OCI-M1 (cell line): ENCODE results near the gene KCNJ12.
"Not testable (repeated sequence)": the region's sequence is repeated elsewhere in the genome, so short reads cannot be mapped to it uniquely, and the experiment has no call there.

ENCODE experiments used
- DNase-seq: peaks from one replicate; lab custom pipeline; 2025; lab: John Stamatoyannopoulos, UW

KCNJ12 gene

DNA sequence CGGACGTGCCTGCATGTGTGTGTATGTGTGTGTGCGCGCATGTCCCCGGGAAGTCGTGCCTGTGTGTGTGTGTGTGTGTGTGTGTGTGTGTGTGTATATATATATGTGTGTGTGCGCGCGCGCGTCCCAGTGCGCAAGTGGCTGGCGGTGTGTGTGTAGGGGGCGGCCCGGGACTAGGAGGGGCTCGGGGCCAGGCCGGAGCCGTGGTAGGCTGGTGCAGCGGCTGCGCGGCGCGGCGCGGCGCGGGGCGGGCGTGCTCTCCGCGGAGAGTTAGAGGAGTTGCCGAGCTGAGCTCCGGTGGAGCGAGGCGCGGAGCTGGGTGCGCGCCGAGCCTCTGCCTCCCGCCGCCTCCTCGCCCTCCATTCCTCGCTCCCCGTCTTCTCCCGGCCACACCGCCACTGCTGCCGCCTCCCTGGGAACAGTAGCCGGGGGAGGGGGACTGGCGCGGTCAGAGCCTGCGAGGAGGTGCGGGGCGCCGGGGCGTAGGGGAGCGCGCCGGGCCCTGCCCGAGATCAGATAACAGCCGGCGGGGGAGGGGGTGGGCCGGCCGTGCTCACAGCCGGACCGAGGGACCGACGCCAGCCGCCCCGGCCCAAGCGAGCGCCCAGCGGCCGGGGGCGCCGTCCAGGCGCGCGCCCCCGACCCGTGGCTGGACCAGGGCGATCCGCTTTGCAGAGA lies at the start of gene KCNJ12:
TSS of gene KCNJ12 (plus strand) at position 277 of the 678 bp plus-strand sequence. CDS start 38,986 bp downstream, outside the sequence.
- DNase-seq, result no peak

DNA sequence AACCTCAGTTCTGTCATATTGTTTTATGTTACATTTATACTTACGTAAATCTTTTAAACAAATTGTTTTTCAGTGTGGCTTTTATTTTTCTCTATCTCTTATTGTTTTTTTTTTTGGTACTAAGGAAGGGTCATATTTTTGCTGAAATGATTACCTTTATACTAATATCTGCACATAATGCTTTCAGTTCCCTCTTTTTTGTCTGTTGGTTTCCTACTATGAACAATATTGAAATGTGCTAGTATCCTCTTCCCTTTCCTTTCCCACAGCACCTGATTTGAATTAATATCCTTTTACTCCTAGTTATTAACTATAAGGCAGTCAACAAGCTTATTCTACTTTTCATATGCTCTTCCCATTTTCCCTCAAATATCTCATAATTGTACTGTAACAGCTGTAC lies 48.2 kb upstream of the KCNJ12 start:
- DNase-seq, result not testable (repeated sequence)

DNA sequence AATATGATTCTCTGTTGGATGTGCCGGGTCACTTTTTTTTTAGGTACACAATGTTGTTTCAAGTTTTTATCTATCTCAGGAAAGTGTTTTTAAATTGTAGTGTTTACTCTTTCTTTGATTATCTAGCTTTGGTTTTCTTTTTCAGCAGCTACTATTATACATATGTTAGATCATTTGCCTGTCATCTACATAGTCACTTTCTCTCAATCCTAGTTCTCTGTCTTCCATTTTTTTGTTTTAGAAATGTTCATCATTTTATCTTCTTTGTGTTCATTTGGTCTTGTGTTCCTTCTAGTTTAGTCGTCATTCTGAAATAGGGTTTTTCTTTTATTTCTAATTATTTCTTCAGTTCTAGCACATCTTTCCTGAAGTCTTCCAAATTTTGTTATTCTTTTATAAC lies 47.4 kb upstream of the KCNJ12 start:
- not testable (repeated sequence) for DNase-seq

DNA sequence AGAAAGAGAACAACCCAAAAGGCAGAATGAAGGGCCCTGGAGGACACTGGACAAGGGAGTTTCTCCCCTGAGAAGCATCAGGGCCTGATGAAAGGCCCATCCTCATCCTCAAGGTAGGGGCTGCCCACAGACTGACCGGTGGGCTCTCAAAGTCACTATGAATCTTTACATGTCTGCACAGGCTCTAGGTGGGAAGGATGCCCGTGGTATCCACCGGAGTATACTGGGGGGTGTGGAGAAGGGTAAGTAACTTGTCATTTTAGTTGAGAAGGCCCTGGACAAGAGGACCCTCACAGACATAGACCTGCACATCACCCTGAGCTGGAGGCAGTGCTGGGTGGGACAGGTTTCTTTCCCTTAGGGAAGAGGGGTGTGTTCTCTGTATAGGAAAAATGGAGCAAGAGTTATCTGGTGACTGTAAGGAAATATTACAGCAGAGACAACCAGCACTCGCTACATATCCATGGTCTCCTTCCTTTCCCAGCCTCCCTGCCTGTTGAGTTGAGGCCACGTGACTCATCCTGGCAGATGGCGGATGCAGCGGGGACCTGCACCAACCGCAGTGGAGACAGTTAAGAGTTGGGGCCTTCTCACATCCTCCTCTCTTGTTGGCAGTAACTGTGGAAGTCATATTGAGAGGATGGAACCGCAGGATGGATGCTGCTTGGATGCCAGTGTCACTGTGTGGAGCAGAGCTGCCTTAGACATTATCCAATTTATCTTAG lies 45.6 kb upstream of the KCNJ12 start:
- DNase-seq, result no peak

DNA sequence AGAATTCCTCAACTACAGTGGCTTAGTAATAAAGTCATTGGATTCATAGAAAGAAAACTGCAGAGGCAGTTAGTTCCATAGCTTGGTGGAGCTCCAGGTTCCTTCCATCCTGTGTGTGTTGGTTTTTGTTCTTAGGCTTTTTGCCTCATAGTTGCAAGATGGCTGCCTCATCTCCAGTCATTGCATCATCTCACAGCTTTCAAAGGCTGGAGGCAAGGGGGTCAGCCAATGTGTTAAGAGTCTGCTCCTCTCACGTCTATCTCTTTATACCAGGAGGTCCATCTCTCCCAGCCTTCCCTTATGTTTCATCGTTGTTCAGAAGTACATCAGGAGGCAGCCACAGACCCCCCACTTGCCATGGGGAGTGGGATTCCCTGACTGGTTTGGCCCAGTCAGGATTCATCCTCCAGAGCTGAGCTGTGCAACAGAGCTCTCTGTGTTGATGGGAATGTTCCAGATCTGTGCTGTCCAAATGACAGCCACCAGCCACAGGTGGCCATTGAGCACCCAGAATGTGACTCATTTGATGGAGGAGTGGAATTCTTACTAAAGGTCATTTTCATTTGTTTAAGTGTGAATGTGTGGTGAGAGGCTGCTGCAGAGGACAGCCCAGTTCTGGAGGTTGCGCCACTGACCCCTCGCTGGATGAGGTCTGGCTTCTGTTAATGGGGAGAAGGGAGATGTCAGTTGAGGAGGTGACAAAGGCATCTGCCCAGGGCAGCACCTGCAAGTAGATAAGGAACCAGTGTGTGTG lies 39.4 kb upstream of the KCNJ12 start:
- not testable (repeated sequence) for DNase-seq

DNA sequence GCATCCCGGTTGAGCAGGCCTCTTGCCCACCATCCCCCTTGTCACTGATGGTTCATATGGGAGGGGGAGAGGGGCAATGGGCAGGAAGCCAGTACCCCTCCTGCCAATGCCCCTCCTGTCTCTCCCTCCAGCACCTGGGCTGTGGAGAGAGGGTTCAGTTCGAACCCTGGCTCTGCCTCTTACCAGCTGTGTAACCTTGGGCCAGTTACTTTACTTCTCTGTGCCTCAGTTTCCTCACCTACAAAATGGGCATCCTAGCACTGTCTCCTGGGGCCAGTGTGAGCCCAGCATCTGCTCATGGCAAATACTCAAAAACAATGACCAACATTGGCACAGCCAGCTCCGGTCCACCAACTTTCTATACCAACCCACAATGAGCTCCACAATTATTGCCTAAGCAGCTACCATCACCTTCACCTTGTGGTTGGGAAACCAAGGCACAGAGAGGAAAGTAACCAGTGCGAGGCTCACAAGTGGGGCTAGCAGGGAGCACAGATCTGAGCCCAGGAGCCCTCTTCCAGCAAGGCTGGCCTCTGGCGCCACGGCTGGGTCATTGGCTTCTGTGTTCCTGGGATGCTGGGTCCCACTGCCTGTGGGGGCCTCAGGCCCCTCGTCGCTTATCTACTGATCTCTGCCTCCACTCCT lies 38.1 kb upstream of the KCNJ12 start:
- not testable (repeated sequence) for DNase-seq

DNA sequence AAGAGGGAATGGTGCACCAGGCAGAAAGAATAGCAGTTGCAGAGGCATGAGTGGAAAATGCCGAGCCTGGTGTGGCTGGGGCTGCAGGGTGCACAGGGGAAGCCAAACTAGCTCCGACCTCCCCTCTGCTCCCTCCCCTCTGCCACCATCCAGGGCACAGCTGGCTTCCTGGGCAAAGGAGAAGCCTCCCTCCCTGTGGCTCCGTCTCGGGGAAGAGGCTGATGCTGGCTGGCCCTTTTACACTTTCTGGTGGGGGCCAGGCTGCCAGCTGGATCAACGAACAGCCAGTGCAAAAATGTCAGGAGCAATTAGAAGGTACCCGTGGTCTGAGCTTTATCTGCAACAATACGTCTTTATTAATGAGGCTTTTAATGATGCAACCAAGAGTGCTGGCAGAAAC lies 37.1 kb upstream of the KCNJ12 start:
- DNase-seq, result no peak

DNA sequence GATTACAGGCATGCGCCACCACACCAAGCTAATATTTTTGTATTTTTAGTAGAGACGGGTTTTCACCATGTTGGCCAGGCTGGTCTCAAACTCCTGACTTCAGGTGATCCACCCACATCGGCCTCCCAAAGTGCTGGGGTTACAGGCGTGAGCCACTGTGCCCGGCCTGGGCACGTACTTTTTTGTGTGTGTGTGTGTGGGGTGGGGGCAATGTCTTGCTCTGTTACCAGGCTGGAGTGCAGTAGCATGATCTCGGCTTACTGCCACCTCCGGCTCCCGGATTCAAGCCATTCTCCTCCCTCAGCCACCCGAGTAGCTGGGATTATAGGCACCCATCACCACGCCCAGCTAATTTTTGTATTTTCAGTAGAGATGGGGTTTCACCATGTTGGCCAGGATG lies 36.6 kb upstream of the KCNJ12 start:
- DNase-seq, result not testable (repeated sequence)

DNA sequence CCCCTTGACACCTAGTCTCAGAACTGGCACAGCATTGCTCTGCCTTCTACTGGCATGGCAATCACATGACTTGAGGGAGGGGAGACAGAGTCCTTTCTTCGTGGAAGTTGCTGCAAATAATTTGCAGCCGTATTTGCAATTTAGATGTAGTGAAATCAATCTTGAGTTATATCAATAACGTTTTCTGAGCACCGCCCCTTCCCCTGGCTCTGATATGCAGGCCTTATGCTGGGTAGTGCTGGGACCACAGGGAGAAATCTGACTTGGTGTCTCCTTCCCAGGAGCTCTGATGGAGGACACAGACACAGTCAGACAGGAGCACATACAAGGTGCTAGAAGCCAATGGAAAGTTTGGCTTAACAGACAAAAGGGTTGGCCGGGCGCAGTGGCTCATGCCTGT lies 35.8 kb upstream of the KCNJ12 start:
- DNase-seq, result not testable (repeated sequence)

DNA sequence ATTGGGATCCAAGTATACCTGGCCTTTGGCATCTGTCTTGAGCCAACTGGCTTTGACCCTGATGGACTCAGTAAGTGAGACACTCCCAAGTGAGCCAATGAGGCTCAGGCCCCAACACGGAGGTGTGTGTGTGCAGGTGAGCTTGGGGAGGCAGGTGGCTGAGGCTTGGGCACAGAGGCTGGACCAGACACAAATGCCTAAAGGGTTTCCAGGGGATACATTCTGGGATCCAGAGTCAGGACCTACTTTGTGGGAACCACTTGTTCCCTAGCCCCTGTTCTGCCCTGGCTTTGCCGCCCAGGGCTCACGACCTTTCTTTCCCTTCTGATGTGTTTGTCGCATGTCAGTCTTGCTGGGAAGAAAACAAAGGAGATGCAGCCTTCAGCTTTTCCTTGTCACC lies 34.9 kb upstream of the KCNJ12 start:
- not testable (repeated sequence) for DNase-seq

DNA sequence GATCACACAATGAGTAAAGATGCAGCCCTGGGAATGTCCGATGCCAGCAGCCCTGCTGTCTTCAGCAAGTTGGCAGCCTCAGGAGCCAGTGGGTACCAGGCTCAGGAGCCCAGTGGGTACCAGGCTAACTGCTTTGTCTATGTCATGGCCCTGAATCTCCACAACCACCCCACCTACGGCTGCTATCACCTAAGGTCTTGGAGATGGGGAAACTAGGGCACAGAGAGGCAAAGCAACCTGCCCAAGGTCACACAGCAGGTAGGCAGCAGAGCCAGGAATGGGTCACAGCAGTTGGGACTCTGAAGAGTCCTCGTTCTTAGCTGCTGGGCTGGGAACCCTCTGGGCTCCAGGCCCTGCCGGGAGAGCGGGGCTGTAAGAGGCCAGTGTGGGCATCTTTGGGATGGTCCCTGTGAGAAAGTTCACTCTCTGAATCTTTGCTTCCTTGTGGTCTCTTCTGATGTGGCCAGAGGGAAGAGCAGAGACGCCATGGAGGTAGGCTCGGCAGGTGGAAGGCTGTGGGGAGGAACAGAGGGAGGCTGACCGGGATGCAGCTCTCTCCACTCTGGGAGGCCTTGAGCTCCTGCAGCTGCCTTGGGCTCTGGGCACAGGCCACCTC lies 34.1 kb upstream of the KCNJ12 start:
- not testable (repeated sequence) for DNase-seq

DNA sequence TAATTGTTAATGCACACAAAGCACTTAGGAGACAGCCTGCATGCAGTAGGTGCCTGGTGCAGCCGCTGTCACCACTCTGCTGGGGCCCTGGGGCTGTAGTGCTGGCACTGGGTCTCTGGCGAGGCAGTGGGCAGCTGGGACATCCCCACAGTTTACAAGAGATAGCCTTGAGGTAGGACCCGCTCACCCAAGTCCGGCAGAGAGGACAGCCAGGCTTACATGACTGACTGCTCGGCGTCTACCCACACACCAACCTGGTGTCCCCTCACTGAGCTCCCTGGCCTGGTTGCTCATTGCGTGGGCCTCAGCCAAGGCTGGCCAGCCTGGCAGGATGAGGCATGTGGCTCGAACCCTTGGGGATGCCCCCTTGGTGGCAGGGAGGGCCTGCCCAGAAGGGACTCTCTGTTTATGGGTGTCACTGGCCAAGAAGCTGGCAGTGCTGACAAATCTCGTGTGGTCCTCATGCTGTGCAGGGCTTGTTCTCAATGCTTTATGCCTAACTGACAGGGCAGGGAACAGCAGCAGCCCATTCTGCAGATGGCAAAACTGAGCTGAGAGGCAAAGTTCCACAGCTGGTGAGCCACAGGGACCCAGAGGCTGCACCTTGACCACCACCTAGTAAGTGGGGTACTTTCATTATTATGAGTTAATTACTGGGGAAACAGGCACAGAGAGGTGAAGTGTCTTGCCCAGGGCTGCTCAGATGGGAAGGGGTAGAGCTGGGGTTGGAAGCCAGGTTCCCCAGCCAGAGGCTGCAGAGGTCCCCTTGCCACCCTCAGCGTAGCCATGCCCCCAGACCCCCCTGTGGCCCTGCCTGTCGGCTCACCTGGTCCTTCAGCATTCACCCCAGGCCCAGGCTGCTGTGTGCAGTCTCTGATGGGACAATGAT lies 32.9 kb upstream of the KCNJ12 start:
- not testable (repeated sequence) for DNase-seq

DNA sequence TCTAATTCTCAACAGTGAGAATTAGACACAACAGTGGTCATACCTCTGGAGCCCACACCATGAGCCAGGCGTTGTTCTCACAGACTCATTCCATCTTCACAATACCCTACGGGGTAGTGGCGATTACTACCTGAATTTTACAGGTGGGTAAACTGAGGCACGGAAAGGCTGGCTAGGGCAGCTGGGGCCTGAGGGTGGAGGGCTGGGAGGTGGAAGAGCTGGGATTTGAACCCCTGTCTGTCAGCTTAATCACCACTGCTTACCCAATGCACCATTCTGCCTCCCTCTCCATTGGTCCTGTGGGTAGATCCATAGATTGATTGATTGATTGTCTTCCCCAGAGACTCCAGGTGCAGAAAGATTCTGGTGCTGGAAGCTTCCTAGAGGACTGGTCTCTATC lies 31.4 kb upstream of the KCNJ12 start:
- not testable (repeated sequence) for DNase-seq

DNA sequence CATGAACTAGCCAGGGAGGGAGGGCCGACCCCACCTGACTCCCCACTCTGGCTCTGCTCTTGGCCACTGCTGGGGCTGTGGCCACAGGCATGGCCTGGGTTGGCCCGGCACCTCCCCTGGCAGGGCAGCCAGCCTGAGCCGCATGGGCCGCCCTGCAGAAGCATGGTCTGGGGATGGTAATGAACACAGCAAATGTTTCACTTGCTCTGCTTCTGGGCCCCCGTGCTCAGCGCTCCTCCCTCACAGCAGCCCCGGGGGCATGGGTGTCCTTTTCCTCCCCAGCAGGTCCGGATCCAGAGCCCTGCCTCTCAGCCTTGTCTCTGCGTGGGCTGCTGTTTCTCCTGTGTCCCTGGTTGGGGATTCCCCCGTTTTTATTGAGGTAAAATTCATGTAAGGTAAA lies 30.9 kb upstream of the KCNJ12 start:
- DNase-seq, result no peak

DNA sequence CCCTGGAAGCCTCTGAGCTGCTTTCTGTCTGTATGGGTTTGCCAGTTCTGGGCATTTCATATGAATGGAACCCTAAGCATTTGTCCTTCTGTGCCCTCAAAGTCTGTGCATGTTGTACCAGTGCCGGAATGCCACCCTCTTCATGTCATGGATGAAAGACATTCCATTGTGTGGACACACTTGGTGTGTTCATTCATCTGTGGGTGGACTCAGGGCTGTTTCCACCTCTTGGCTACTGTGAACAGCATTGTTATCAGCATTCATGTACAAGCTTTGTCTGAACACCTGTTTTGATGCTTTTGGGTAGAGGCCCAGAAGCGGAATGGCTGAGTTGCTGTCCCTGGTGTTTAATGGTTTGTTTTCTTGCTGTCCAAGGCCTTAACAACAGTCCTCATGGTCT lies 30.1 kb upstream of the KCNJ12 start:
- DNase-seq, result not testable (repeated sequence)

DNA sequence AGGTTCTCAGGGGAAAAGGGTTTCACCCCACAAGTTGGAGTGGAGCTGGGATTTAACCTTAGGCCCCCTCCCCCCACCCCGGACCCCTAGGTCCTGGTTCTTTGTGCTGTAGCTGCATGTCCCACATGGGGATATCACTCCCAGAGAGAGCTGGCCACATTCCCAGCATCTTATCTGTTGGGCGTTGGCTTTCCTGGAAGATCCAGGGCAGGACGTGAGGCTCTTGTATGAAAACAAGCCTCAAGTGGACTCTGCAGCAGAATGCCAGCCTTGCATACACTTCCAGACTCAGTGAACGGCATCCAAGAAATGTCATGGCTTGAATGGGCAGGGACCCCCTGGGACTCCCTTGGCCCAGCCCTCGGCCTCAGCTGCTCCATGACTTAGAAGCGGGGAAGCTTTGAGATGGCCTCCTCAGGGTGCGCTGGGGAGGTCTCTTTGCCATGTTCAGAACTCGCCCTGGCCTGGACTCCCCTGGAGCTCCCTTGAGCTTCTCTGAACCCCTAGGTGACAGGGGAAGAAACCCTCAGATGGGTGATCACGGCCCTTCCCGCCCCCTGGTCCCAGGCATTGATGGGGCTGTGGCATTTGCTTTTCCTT lies 29.4 kb upstream of the KCNJ12 start:
- not testable (repeated sequence) for DNase-seq

DNA sequence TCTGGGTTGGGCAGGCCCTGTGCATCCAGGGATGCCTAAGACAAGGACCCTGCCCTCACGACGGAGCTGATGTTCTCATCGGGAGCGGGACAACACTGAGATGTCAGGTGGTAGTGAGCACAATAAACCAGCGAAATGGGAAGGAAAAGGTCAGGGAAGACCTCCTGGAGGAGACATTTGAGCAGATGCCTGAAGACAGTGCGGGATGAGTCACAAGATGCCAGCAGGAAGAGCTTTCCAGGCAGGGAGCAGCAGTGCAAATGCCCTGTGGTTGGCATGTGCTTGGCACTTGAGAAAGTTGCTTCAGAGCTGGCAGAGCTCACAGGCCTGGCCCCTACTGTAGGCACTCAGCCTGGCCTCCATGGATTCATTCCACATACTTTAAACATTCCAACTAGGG lies 28.5 kb upstream of the KCNJ12 start:
- not testable (repeated sequence) for DNase-seq

DNA sequence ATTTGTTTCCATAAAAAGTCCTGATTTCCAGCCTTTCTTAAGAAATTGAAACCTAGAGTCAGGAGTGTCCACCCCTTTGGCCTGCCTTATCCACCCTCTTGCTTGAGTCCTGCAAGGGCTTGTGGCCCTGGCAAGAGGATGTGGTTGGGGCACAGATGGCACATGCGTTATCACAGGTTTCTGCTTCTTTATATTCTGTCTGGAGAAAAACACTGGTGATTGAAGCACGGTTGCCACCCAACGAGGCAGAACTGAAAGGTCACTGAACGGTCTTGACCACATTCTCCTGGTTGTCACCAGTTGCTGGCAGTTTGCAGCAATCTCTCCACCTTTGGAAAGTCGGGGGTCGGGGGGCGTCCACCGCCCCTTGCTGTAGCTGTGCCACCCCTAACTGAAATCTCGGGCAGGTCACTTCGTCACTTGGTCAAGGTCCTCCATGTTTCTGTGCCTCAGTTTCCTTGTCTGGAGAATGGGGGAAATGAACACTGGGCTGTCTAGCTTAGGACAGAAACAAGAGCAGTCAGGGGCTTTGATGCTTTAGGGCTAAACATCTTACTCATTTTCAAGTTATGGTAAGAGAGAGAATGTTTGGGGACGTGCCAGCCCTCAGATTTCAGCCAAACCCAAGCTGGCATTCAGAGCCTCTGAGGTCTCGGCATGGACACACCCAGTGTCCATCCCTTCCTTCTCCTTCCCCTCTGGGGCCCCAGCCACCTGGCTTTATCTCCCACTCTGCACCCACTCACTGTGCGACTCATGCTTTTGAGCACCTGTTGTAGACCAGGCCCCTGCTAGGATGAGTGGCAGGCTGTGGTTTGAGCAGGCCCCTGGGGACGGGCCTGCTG lies 27.9 kb upstream of the KCNJ12 start:
- DNase-seq, result not testable (repeated sequence)

DNA sequence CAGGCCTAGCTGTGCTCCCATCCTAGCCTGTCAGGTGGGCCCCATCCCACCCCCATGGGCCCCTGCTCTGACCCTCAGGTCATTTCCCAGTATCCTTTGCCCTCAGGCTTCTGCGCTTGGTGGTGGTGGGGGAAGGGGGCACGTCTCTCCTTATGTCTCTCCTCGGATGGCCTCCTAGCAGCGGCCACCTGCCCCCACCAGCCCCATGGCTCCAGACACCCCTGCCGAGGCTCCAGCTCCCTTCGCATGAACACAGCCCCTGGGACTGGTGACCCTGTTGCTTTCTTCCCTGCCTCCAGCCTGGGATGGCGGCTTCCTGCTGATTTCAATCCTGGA lies 27.3 kb upstream of the KCNJ12 start:
- DNase-seq, result not testable (repeated sequence)
